Upper lobe of left lung (tissue), 6 donors: ENCODE measurements around the gene RRAS2. TPM values are rescaled to one million over a fixed set of nuclear protein-coding genes. Genes with fewer than 3 reads are reported as not detected.
A peak's percentile ranks its signal among the peaks of the same experiment; 100 is the strongest.

Experiments used
- ATAC-seq, 2 donors: fragments of 200-7000 bp; cut with Tn5 transposase; one replicate each; pipeline ENCODE4 v1.9.1; 2022; ENCODE audit warnings: mild to moderate bottlenecking in 2 of 2, moderate library complexity in 2 of 2; ENCODE audit not compliant: low FRiP score in 2 of 2
- DNase-seq, 2 donors: peaks; one replicate each; pipeline ENCODE4 v3.0.0-alpha.2; 2019 to 2020
- H3K27ac ChIP-seq, 4 donors: fragments of 200-600 bp; sonication (generic); one replicate each; pipeline ENCODE4 v1.5.1; 2016 to 2019
- H3K27me3 ChIP-seq, 4 donors: fragments of 200-600 bp; sonication (generic); one replicate each; pipeline ENCODE4 v1.5.1; 2017 to 2019
- H3K36me3 ChIP-seq, 4 donors: fragments of 200-600 bp; sonication (generic); one replicate each; pipeline ENCODE4 v1.5.1; 2016 to 2019
- H3K4me1 ChIP-seq, 4 donors: fragments of 200-600 bp; sonication (generic); one replicate each; pipeline ENCODE4 v1.5.1; 2018 to 2019
- H3K4me3 ChIP-seq, 4 donors: fragments of 200-600 bp; sonication (generic); one replicate each; pipeline ENCODE4 v1.5.1; 2017 to 2019; ENCODE audit warnings: mild to moderate bottlenecking in 2 of 4, moderate library complexity in 1 of 4
- H3K9me3 ChIP-seq, 4 donors: fragments of 200-600 bp; sonication (generic); one replicate each; pipeline ENCODE4 v1.5.1; 2018 to 2019
- CTCF ChIP-seq, 6 experiments: fragments of 450-650 bp in 4 of 6; fragments of 200-600 bp in 2 of 6; sonication (generic) in 2 of 6; IDR thresholded peaks; one replicate each; pipeline ENCODE4 v1.5.1; 2016 to 2019; ENCODE audit warnings: antibody characterized with exemption in 6 of 6
- EP300 ChIP-seq, 4 donors: sonication (generic); formaldehyde crosslinking; IDR thresholded peaks; one replicate each; pipeline ENCODE4 v1.5.1; 2017; ENCODE audit warnings: antibody characterized with exemption in 4 of 4, control low read depth in 2 of 4
- POLR2A ChIP-seq, 4 donors: fragments of 450-650 bp; IDR thresholded peaks; one replicate each; pipeline ENCODE4 v1.5.1; 2016 to 2017; ENCODE audit warnings: antibody characterized with exemption in 4 of 4, mild to moderate bottlenecking in 2 of 4
- POLR2AphosphoS5 ChIP-seq, 2 donors: sonication (generic); formaldehyde crosslinking; IDR thresholded peaks; one replicate each; pipeline ENCODE4 v1.5.1; 2017; ENCODE audit warnings: antibody characterized with exemption in 2 of 2
- WGBS, 2 donors: methylation state at CpG; one replicate each; pipeline ENCODE4 v1.1.5; 2017 to 2018; 5-methylcytosine and 5-hydroxymethylcytosine counted together
- total RNA-seq, 6 donors: library from RNA; depleted of rRNA in 4 of 6; stranded (reverse); fragments of >200 nt in 4 of 6; gene quantifications; one replicate each; pipeline versions ENCODE4 v1.1.0 to v1.2.1, GENCODE V29; 2016 to 2021
- donor health status: DM: no; HTN: no; CAD: no; lungs with moderate emphysema.
- donor health status: DM: no; HTN: yes; CAD: no; lungs with severe emphysema.

Gene RRAS2
- total RNA-seq, 6 donors from 2014 or later: 23.0 to 70.4 (median 40.2) TPM

DNA sequence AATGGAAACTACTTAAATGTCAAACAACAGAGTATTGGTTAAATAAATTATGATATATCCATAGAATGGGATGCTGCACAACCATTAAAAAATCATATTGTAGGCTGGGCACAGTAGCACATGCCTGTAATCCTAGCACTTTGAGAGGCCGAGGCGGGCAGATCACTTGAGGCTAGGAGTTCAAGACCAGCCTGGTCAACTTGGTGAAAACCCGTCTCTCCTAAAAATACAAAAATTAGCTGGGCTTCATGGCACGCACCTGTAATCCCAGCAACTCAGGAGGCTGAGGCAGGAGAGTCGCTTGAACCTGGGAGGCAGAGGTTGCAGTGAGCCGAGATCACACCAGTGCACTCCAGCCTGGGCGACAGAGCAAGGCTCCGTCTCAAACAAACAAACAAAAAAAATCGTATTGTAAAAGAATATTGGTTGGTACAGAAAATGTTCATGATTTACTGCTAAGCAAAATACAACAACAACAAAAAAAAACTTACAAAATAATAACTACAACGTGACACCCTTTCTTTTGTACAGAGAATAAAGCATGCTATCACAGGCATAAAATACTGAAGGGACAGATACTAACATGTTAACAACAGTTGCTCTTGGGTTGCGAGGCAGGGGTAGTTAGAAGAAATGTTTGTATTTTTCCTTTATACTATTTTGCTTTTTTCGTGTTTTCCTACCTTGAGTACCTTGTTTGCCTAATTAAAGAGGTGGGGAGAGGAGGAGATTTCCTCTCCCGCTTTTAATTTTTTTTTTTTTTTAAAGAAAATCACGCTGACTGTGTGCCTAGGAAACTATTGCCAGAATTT, 21.3 kb upstream of the RRAS2 start:
- Histone ChIP-seq H3K27ac (peak overlapping the region in 3 of 4 donors; percentile 69 to 82 (median 72)), H3K4me1 (peaks cover 0 to 14% (median 11%) of the 10 kb centered on the region in 4 donors), H3K36me3 (no peaks in the 10 kb centered on the region), H3K27me3 (no peaks in the 10 kb centered on the region), H3K9me3 (no peaks in the 10 kb centered on the region), H3K4me3 (peak overlapping the region in 3 of 4 donors; percentile 48 to 61 (median 55))
- DNase-seq (no peak), ATAC-seq (no peak)
- TF ChIP-seq CTCF (IDR thresholded peaks at IDR 0.05) (no peak), EP300 (IDR thresholded peaks at IDR 0.05) (no peak), POLR2AphosphoS5 (IDR thresholded peaks at IDR 0.05) (no peak), POLR2A (IDR thresholded peaks at IDR 0.05) (no peak)
- 74 to 79% methylated on average over 14 of the region's 14 CpGs for WGBS, 2 donors

GRCh38 chr11:14378171-14378570, 19.2 kb upstream of the RRAS2 start:
- no peak overlapping the region for H3K27ac ChIP-seq
- H3K36me3 ChIP-seq: no peaks in the 10 kb centered on the region
- ATAC-seq (no peak), DNase-seq (no peak)
- H3K4me3 ChIP-seq: no peak overlapping the region
- H3K27me3 ChIP-seq: no peaks in the 10 kb centered on the region
- H3K4me1 ChIP-seq: peaks cover 0 to 16% (median 10%) of the 10 kb centered on the region in 4 donors
- TF ChIP-seq EP300 (IDR thresholded peaks at IDR 0.05): no peak
- TF ChIP-seq CTCF (IDR thresholded peaks at IDR 0.05): no peak
- TF ChIP-seq POLR2AphosphoS5 (IDR thresholded peaks at IDR 0.05): no peak
- TF ChIP-seq POLR2A (IDR thresholded peaks at IDR 0.05): no peak
- H3K9me3 ChIP-seq: no peaks in the 10 kb centered on the region

- no peaks in the 10 kb centered on the region for H3K9me3 ChIP-seq
- peaks cover 0 to 16% (median 10%) of the 10 kb centered on the region in 4 donors for H3K4me1 ChIP-seq
- H3K27me3 ChIP-seq: no peaks in the 10 kb centered on the region
- DNase-seq: no peak
- no peak for ATAC-seq
- H3K36me3 ChIP-seq: no peaks in the 10 kb centered on the region
- WGBS, 2 donors: 71 to 76% methylated on average over 2 of the region's 2 CpGs
- H3K4me3 ChIP-seq: no peak overlapping the region
- no peak overlapping the region for H3K27ac ChIP-seq
- TF ChIP-seq CTCF (IDR thresholded peaks at IDR 0.05) (no peak), EP300 (IDR thresholded peaks at IDR 0.05) (no peak), POLR2A (IDR thresholded peaks at IDR 0.05) (no peak), POLR2AphosphoS5 (IDR thresholded peaks at IDR 0.05) (no peak)
Measured at GRCh38 chr11:14376920-14377319, 17.9 kb upstream of the RRAS2 start.

DNA sequence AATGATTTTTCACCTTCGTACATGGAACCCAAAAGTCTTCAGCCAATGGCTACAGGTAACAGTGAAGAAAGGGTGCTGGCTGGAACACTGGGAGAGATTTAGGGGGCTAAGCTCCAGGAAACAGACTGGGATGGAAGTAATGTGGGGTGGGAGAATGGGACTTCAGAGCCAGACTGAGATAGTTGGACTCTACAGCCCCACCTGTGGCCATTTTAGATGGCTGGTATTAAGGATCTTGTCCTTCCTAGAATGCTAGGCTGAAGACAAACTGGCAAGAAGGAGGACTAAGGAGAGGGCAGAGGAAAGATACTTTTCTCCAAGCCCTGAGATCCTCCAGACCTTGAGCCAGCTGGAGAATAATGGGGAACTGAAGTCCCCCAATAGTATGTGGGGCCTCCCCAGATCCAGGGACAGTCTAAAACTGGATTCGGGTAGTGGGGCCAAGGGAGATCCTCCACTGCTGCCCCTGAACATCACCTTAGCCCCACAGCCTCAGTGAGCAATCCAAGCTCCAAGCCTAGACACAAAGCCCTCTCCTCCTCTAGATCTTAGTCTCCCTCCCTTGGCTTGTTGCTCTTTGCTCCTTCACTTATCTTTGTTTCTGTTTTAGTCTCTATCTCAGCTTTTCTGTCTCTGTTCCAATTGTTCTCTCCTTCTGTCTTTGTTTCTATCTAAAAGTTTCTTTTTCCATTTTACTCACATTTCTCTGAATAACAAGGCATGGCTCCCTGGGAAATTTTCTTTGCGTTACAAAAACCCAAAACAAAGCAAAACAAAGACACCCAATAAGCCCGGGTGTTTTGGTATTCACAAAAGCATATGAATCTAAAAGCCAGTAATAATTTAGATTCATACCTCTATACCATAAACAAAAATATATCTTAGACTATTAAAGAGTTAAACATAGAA, 16.2 kb upstream of the RRAS2 start:
- no peak for ATAC-seq
- H3K27me3 ChIP-seq: no peaks in the 10 kb centered on the region
- TF ChIP-seq EP300 (IDR thresholded peaks at IDR 0.05) (no peak), POLR2A (IDR thresholded peaks at IDR 0.05) (no peak), POLR2AphosphoS5 (IDR thresholded peaks at IDR 0.05) (no peak), CTCF (IDR thresholded peaks at IDR 0.05) (no peak)
- no peaks in the 10 kb centered on the region for H3K9me3 ChIP-seq
- peaks cover 0 to 6% (median 0%) of the 10 kb centered on the region in 4 donors for H3K4me1 ChIP-seq
- peak overlapping the region in 1 of 4 donors; percentile 5 for H3K27ac ChIP-seq
- no peak for DNase-seq
- no peaks in the 10 kb centered on the region for H3K36me3 ChIP-seq
- 70 to 81% methylated on average over 4 of the region's 4 CpGs for WGBS, 2 donors
- H3K4me3 ChIP-seq: no peak overlapping the region
